ENCODE measurements around the gene PGPEP1.

GRCh38 chr19:18332917-18333530 is 7.4 kb upstream of the PGPEP1 start:
- no peak for TF ChIP-seq POLR2AphosphoS5 (IDR thresholded peaks at IDR 0.05)
- no peak for TF ChIP-seq CTCF (IDR thresholded peaks at IDR 0.05)

Measured in esophagus muscularis mucosa (tissue), 3 donors.